ENCODE measurements around the gene UCP1.

The UCP1 gene, protein sequence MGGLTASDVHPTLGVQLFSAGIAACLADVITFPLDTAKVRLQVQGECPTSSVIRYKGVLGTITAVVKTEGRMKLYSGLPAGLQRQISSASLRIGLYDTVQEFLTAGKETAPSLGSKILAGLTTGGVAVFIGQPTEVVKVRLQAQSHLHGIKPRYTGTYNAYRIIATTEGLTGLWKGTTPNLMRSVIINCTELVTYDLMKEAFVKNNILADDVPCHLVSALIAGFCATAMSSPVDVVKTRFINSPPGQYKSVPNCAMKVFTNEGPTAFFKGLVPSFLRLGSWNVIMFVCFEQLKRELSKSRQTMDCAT

DNA sequence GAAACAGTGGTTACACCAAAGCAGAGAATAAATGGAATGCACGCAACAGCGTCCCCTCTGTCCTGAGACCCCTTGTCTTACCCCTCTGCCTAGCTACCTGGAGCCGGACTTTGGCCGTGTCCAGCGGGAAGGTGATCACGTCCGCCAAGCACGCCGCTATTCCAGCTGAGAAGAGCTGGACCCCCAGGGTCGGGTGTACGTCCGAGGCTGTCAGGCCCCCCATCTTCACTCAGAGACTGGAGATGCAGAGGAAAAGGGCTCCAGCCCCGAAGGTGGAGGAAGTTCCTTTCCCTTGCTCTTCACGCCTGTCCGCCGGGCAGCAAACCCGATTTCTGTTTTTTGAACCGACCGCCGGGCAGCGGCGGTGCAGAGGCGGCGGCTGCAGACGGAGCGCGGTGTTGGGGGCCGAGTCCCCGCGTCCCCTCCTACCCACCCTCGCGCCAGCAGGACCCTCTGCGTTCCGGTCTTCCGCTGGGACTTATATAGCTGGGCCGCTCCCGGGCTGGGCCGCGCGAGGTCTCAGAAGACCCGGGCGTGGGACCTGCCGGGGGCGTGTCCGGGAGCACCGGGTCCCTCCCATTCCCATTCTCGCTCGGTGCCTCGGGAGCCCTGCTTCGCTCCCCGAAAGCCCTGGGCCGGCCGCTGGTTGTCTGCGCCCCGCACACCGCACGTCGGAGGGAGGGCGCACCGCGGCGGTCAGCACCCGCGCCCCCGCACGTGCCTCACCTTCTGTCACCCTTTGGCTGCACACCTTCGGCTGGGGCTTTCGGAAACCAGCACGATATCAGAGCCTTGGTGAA lies at the start of gene UCP1:
Gene UCP1, minus strand, starts transcription at position 455 of the 800 bp plus-strand sequence. Its CDS starts 232 bp downstream, at position 223.
- DNase-seq = peak in 1 of 14 donors; percentile 5

- no peak for DNase-seq
These were observed 48.9 kb upstream of the UCP1 start for GRCh38 chr4:140617499-140618248.

DNA sequence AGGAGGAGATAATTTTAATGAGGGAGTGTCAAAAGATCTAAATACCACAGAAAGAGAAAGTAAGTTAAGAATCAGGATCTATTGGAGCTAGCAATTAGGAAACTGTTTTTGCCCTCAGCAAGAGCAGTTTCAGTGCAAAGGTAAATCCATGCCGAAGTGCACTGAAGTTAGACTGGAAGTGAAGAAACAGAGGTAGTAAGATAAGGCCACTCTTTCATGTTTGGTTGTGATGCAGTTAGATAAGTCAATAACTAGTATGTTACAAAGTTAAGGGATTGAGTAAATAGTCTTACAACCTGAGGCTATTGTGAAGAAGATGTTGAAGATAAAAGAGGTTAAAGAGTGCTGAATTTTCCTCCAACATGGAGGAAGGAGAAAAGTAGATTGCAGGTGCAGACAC lies 46.7 kb upstream of the UCP1 start:
- DNase-seq = no peak

- no peak for DNase-seq
These were observed 43.6 kb upstream of the UCP1 start for GRCh38 chr4:140612357-140612756.

GRCh38 chr4:140611854-140612253 lies 43.1 kb upstream of the UCP1 start:
- no peak for DNase-seq

- DNase-seq = peak in 5 of 14 donors; percentile 3 to 16 (median 4)
These were observed 41.0 kb upstream of the UCP1 start for GRCh38 chr4:140609548-140610425.

GRCh38 chr4:140607852-140608251 lies 39.1 kb upstream of the UCP1 start:
- DNase-seq = no peak

GRCh38 chr4:140604544-140604943 lies 35.8 kb upstream of the UCP1 start:
- DNase-seq = no peak

GRCh38 chr4:140603286-140603685 lies 34.5 kb upstream of the UCP1 start:
- DNase-seq = no peak

DNA sequence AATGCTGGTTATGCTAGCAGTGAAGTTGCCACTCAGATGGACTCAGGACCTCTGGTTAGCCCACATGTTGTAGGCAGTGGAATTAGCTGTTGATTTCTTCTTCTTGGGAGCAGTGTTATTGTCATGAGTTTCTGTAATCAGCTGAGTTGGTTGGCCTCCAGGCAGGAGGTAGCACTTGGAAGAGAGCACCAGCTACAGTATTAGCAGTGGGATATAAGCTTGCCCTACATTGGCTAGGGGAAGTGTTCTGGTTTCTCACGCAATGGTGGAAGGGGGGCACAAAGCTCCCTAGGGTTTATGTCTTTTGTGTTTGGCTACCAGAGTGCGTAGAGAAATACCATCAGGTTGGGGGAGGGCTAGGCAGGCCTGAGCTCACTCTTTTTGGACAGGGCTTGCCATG lies 34.0 kb upstream of the UCP1 start:
- DNase-seq = no peak

DNA sequence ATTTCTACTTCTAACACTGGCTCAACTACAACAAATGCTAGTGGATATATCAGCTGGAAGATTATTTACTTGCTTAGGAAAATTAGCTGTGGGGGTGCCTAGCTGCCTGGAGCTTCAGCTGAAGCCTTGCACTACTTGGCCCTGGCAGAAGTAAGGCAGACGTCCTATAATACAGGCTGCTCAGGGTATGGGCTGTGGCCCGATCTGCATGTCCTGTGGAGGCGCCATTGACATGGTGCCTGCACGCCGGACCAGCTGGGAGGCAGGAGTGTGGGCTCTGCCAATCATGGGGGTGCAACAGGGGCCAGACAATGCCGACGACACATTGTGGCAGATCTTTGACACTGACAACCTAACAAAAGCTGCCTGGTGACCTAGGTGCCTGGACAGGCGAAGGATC lies 31.6 kb upstream of the UCP1 start:
- no peak for DNase-seq

- peak in 1 of 14 donors; percentile 24 for DNase-seq
These were observed 26.3 kb upstream of the UCP1 start for GRCh38 chr4:140595065-140595464.

DNA sequence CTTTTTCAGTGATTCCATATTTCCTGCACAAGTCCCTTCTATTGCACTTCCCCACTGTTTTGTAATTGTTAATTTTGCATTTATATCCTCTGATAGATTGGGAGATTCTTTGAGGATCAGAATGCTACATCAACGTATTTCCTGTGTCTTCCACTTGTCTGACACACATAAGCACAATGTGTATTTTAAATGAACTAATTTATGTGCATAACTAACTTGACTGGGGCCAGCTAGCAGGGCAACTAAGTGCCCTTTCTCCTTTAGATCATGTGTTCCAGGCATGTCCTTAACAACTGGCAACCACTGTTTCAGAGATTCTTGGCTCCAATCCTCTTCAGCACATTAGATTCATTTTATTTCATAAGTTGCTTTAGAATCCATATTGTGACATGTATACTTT lies 15.7 kb upstream of the UCP1 start:
- no peak for DNase-seq

DNA sequence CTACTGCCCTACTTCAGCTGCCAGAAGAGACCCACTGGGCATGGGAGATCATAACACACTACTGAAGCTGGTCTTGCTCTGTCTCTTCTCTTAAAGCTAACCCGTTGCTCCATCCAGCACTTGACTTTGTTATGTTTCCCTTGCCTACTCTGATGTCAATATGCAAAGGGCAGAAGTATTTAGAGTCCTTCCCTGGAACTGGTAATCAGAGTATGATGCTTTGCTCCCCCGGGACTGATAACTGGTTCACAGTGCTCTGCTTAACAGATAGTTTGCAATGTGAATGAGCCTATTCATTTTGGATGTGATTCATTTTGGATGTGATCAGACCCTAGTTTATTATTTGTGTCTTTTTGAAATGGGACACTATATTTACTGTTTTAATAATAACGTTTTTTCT lies 12.3 kb upstream of the UCP1 start:
- no peak for DNase-seq

GRCh38 chr4:140579278-140579677 lies 10.5 kb upstream of the UCP1 start:
- peak in 1 of 14 donors; percentile 6 for DNase-seq

- DNase-seq = no peak
These were observed 6.7 kb upstream of the UCP1 start for GRCh38 chr4:140575489-140575888.

DNA sequence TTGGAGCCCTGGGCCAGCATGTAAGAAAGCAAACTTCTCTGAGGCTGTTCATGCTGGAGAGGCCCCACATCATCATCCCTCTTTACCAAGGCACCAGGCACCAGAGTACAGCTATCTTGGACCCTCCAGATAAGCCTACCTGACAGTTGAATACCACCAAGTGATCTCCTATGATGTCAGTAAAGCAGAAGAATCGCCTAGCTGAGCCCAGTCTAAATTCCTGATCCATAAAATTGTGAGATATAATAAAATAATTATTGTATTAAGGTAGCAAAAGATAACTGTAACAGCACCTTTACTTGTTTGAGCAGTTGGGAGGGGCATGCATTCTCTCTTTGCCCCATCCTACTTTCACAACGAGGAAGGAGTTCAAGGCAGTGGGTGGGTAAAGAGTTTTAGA lies 2.9 kb upstream of the UCP1 start:
- no peak for DNase-seq

- DNase-seq = no peak
These were observed 512 bp upstream of the UCP1 start for GRCh38 chr4:140569307-140569638.

DNA sequence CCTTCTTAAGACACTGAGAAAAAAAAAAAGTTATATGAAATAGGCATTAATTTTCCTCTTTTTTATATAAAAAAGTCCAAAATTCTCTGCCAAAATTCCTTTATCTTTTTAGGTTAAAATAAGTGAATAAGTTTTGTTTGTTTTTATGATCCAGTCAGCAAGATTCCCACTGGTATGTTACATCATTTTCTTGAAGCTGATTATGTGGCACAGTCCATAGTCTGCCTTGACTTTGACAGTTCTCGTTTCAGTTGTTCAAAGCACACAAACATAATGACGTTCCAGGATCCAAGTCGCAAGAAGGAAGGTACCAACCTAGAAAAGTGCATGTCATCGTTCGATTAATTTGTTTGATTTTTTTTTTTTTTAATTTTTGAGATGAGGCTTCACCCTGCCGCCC lies 9.1 kb downstream of the UCP1 start:
- DNase-seq = no peak

GRCh38 chr4:140557831-140558435 lies 10.8 kb downstream of the UCP1 start:
- DNase-seq = no peak

DNA sequence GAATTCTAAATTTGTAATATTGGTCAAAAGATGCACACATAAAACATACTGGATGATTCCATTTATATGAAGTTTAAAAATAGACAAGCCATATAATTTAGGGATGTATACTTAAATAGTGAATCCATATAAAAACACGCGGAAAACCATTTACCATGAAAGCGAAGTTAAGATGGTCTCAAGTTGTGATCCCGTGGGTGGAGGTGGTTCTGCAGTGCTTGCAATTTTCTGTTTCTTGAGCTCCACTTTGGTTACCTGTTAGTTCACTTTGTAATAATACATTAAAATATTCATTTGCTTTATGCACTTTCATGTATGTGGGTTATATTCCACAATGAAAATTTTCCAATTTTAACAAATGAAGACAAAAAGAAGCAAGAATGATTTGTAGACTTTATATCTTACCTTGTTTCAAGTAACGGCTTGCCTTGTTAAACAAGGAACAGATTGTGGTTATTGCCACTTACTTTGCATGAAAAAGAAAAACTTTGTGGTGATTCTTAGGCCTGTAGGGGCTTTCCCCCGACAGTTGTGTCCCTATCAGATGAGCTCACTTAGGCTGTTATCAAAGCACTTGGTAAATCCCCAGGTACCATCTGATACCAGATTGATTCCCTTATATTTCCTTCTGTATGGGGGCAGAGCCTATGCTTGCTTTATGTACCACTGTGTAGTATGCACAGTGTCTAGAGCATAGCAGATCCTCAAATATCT lies 12.2 kb downstream of the UCP1 start:
- no peak for DNase-seq
